IPS DF 6.9 (cell line): ENCODE data around the gene RPS14.

Experiments
- DNase-seq: peaks from one replicate; pipeline ENCODE4 v3.0.0-alpha.2; 2013; ENCODE audit warnings: low read depth, low spot score
- H3K27ac ChIP-seq: one replicate; pipeline ENCODE4 v1.5.1; 2013; ENCODE audit warnings: low read length, control low read depth
- H3K27me3 ChIP-seq: 2 replicates; pipeline ENCODE4 v1.6.1; 2013; ENCODE audit warnings: mild to moderate bottlenecking, low read length; ENCODE audit not compliant: control insufficient read depth, insufficient read depth
- H3K36me3 ChIP-seq: 2 replicates; pipeline ENCODE4 v1.6.1; 2013; ENCODE audit warnings: low read length; ENCODE audit not compliant: control insufficient read depth, insufficient read depth
- H3K4me1 ChIP-seq: 2 replicates; pipeline ENCODE4 v1.6.1; 2013; ENCODE audit warnings: low read length; ENCODE audit not compliant: control insufficient read depth, insufficient read depth
- H3K4me3 ChIP-seq: 2 replicates; pipeline ENCODE4 v1.5.1; 2013; ENCODE audit warnings: mild to moderate bottlenecking, low read length
- H3K9me3 ChIP-seq: 2 replicates; pipeline ENCODE4 v1.6.1; 2013; ENCODE audit warnings: low read length, inconsistent platforms; ENCODE audit not compliant: control insufficient read depth, insufficient read depth
- WGBS: extraction: QIAGEN DNeasy Blood & Tissue Kit; methylation state at CpG from one replicate; pipeline ENCODE4 v1.1.7; 2013; ENCODE audit warnings: mixed read lengths, missing lambda C conversion rate; ENCODE audit not compliant: insufficient read length, insufficient coverage; 5-methylcytosine and 5-hydroxymethylcytosine counted together

Gene RPS14

DNA sequence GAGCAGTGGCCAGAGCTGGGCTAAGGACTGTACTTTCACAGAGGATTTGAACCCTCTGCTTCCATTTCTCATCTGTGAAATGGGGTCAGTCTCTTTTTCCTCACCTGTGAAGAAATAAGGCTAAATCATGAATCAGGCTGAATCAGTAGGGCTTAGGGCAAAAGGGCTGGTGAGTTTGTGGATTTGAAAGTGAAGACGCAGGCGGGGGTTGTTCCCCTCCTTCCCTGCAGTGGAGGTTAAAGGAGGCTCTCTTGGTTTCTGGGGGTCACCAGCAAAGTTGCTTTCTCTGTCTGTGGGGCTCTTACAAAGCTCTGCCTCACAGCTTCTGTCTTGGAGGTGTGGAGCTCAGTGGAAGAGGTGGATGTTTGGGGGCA lies 40.7 kb upstream of the RPS14 start:
- no CpG with 5 or more reads among the region's 2 CpGs for WGBS
- Histone ChIP-seq H3K36me3 (no peaks in the 10 kb centered on the region), H3K27me3 (no peaks in the 10 kb centered on the region), H3K27ac (no peak overlapping the region), H3K9me3 (no peaks in the 10 kb centered on the region), H3K4me1 (peaks cover 10% of the 10 kb centered on the region; the same call in 1 of the 2 replicates), H3K4me3 (no peak overlapping the region)
- no peak for DNase-seq

DNA sequence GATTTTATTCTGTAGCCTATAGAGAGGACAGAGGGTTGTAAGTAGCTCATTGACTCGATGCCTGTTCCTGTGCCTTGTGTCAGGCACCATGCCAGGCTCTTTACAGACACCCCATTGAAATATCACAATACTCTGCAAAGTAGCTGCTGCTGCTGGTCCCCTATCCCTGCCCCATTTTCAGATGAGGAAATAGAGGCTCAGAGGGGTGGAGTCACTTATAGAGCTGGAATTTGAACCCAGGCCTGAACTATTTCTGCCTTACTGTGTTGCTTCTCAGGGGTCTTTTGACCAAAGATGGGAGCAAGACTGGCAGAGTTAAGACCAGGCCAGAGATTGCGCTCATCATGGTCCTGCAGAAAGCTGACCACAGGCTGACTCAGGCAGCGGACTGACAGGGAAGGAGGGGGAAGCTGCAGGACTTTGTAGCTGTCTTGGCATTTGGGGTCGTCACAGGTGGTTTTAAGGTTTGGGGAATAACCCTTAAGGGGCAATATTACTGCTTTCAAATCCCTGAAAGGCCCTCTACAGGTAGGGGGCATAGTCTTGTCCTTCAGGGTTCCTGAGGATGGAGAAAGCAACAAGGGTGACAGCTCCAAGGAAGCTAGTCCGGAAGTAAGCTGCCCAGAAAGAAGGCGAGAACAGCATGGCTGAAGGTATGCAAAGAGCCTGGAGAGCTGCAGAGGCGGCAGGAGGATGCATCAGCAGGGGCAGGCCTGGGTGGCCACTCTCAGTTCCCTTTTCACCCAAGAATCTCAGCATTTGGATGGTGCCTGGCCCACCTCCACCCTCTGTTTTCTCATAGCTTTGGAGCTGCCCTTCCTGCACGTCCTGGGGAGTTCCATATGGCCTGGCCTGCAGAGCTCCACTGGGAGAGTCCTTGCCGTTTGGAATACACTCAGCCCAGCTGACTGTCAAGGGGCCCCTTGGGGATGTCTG lies 40.1 kb upstream of the RPS14 start:
- no peaks in the 10 kb centered on the region for H3K36me3 ChIP-seq
- no peak overlapping the region for H3K4me3 ChIP-seq
- WGBS: no CpG with 5 or more reads among the region's 9 CpGs
- H3K4me1 ChIP-seq: peaks cover 10% of the 10 kb centered on the region; the same call in 1 of the 2 replicates
- no peak overlapping the region for H3K27ac ChIP-seq
- H3K9me3 ChIP-seq: no peaks in the 10 kb centered on the region
- no peak for DNase-seq
- no peaks in the 10 kb centered on the region for H3K27me3 ChIP-seq

DNA sequence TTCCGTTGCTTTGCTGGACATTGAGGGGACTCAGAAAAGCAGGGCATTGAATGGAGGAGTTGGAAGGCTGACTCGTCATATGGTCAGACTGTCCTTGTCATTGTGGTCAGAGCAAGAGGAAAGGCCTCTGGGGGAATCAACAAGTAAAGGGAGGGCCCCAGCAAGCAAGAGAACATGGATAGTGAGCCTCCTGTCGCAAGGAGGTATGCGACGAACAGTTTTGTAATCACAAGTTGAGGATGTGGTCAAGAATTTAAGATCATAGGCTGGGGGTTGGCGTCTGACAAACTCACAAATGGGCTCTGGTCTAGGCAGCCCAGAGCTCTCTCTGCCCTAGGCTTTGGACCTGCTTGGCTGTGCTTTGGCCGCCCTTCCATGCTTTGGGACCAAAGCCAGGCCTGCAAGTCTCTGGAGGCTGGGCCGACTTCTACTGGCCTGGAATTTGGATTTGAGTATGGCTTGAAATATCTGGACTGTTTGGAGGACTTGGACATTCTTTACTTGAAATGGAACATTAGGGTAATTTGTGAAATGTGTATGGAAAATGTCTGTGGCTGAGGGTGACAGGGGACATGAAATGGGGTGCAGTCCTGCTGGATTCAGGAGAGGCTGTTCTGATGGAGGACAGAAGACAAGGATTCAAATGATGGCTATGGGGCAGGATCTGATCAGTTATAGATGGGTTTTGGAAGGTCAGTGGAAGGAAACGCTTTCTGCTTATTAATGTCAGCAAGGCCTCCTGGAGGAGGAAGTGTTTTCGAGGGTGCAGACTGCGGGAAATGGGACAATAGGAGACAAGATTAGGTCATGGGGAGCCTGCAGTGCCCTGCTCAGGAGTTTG lies 39.2 kb upstream of the RPS14 start:
- Histone ChIP-seq H3K4me3 (no peak overlapping the region), H3K9me3 (no peaks in the 10 kb centered on the region), H3K27me3 (no peaks in the 10 kb centered on the region), H3K27ac (no peak overlapping the region), H3K36me3 (no peaks in the 10 kb centered on the region), H3K4me1 (peaks cover 10% of the 10 kb centered on the region; the same call in 1 of the 2 replicates)
- no CpG with 5 or more reads among the region's 11 CpGs for WGBS
- no peak for DNase-seq

DNA sequence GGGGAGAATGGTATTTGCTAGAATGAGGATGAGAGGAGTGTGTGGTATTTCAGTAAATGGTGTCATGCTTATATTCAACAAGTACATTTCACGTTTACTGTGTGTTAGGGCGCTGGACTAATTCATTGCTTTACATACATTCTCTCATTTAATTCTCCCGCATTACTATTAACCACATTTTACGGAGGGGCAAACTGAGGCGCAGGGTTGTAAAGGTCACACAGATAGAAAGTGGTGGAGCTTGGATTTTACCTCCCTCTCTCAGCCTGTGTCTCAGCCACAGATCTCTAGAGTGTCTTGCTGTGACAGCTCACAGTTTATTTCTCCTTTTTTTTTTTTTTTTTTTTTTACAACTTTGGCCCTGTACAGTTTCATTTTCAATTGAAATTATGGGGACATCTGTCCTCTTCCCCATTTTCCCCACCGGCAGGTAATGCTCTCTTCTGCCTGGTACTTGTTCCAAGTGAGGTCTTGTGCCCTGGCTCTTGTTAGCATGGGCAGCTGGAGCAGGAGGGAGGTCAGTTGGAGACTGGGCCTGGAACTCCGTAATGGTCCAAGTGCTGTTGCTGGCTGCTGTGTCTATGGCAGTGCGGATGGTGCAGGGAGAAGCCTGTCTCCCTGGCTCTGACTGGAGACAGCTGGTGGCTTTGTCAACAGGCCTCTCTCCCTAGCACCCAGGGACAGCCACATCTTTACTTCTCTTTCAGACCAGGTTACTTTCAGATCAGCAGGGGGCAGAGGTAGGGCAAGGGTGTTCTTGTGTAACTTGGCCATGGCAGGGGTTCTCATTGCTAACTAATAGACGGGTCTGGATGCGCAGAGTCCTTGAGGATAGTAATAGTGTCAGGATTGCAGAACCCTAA lies 37.9 kb upstream of the RPS14 start:
- Histone ChIP-seq H3K36me3 (no peaks in the 10 kb centered on the region), H3K27me3 (no peaks in the 10 kb centered on the region), H3K9me3 (no peaks in the 10 kb centered on the region), H3K4me1 (peaks cover 10% of the 10 kb centered on the region; the same call in 1 of the 2 replicates), H3K4me3 (peak overlapping the region; percentile 71; the same call in 1 of the 2 replicates), H3K27ac (no peak overlapping the region)
- DNase-seq: no peak
- no CpG with 5 or more reads among the region's 10 CpGs for WGBS

DNA sequence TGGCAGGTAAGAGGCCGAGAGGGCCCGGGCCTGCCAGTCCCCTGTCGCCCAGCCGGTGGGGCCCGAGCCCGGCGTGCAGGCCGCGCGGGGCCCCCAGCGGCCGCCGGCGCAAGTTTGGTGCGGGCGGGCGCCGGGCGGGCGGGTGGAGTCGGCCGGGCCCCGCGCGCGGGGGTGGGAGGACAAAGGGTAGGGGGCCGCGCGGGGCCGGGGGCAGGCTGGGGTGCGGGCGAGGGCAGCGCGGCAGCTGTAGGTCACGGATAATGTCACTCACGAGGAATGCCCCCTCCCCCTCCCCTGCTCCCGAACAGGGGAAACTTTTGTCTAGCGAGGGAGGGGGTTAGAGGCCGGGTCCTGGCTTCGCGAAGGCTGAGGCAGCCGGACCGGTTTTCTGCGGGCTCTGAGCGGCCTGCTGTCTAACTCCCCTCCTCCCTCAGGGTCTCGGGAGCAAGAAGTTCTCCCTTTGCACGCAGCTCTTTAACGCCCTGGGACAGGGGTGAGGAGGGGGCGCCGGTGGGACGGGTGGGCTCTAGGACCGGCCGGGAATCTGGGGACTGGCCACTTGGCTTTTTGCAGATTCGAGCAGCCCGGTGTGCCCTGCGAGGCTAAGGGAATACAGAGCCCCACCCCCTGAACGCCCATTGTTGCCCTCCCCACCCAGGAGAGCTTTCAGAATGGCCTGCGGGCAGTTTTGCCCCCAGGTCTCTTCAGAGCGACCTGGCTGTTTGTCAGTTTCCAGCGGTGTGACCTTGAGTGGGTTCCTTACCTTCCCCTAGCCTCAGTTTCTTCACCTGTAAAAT lies 37.1 kb upstream of the RPS14 start:
- WGBS: no CpG with 5 or more reads among the region's 60 CpGs
- Histone ChIP-seq H3K4me1 (peaks cover 10% of the 10 kb centered on the region; the same call in 1 of the 2 replicates), H3K36me3 (no peaks in the 10 kb centered on the region), H3K4me3 (peak overlapping the region; percentile 71), H3K27me3 (no peaks in the 10 kb centered on the region), H3K9me3 (no peaks in the 10 kb centered on the region), H3K27ac (no peak overlapping the region)
- DNase-seq: no peak

DNA sequence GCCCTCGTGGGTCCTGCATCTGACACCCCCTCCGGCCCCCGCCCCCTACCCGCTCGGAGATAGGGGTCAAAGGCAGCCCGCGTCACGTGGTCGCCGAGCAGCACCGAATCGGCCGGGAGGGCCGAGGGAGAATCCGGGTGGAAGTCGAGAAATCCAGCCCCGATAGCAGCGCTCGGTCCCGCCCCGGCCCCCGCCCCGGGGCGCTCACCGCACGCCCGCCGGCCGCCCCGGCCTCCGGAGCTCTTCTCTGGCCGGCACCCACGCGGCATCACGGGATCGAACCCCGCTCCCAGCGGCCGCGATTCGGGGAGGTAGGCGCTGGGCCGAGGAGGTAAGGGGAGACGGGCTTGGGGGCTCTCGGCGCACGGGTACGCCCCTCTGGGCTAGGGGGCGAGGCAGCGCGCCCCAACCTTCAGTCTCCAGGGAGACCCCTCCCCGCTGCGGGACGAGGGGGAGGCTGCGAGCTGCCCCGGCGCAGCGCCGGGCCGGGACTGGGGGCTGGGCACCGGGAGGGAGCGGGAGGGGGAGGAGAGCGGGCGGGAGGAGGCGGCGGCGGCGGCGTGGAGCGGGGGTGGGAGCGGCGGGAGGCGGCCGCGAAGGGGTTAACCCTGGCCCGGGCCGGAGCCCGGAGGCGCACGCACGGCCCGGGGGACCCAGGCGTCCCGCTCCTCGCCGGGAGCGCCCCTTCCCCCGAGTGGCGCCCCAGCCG lies 36.3 kb upstream of the RPS14 start:
- WGBS: no CpG with 5 or more reads among the region's 90 CpGs
- peak overlapping the region; percentile 71 for H3K4me3 ChIP-seq
- peaks cover 9% of the 10 kb centered on the region; the same call in 1 of the 2 replicates for H3K4me1 ChIP-seq
- no peak overlapping the region for H3K27ac ChIP-seq
- no peak for DNase-seq
- no peaks in the 10 kb centered on the region for H3K27me3 ChIP-seq
- no peaks in the 10 kb centered on the region for H3K36me3 ChIP-seq
- no peaks in the 10 kb centered on the region for H3K9me3 ChIP-seq

DNA sequence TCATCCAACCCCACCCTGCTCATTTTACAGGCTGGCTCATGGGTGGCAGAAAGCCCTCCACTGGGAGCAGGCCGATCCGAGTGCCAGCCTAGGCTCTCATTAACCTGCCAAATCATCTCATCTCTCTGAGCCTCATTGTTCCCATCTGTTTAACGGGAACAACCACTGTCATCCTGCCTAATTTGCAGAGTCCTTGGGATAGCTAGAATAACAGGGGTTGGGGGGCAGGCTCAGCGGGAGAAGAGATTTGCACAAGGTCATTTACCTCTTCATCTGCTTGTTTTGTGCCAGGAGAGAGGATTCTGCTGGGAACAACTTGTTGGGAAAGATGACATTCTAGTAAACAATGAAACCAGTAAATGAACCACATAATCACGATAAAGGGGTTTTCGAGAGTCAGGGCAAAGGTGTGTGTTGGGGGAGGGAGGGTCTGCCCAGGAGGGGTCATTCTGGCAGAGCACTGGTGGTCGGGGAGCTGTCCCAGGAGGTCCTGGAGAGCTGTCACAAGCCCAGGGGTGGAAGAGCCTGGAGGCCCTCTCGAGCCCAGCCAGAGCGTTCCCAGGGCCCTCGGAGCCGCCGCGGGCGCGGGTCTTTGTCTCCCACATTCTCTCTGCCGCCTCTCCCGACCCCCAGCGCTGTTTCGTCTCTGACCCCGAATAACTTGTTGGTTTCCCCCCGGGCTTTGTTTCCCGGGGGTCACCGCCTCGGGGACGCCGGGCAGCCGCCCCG lies 35.6 kb upstream of the RPS14 start:
- DNase-seq: no peak
- Histone ChIP-seq H3K9me3 (no peaks in the 10 kb centered on the region), H3K27me3 (no peaks in the 10 kb centered on the region), H3K4me3 (peak overlapping the region; percentile 71; the same call in 1 of the 2 replicates), H3K27ac (no peak overlapping the region), H3K36me3 (no peaks in the 10 kb centered on the region), H3K4me1 (peaks cover 8% of the 10 kb centered on the region; the same call in 1 of the 2 replicates)
- no CpG with 5 or more reads among the region's 28 CpGs for WGBS

DNA sequence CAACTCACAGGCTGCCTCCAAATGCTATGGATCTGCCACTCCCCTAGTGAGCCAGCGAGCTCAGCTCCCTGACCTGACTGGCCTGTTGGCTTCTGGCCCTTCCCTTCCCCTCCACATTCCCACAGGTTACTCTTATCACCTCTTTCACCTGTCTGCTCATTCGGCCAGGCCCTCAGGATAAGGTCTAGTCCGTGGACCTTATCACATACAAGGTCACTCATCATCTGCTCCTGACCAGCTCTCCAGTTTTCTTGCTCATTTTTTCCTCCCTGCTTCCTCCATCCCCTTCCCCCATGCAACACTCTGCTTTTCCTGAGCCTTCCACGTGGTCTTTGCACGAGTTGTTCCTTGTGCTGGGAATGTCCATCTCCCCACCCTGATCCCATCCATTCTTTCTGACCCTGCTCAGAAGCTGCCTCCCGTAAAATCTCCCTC lies 32.5 kb upstream of the RPS14 start:
- H3K36me3 ChIP-seq: no peaks in the 10 kb centered on the region
- H3K4me3 ChIP-seq: no peak overlapping the region
- H3K27me3 ChIP-seq: no peaks in the 10 kb centered on the region
- peaks cover 4% of the 10 kb centered on the region; the same call in 1 of the 2 replicates for H3K4me1 ChIP-seq
- no CpG with 5 or more reads among the region's 6 CpGs for WGBS
- H3K9me3 ChIP-seq: no peaks in the 10 kb centered on the region
- DNase-seq: no peak
- no peak overlapping the region for H3K27ac ChIP-seq

DNA sequence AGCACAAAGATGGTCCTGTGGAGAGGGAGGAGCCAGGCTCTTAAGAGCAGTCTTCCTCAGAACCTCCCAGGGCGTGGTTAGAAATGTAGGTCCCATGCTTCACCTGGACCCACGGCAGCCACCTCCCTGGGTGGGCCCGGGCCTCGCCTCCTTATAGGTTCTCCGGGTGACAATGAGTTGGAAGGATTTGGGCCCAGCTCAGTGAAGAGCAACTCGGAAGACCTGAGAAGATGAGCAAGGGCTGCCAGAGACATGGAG lies 32.1 kb upstream of the RPS14 start:
- no CpG with 5 or more reads among the region's 6 CpGs for WGBS
- no peak overlapping the region for H3K4me3 ChIP-seq

More for the DNA sequence above, 32.1 kb upstream of the RPS14 start:
- DNase-seq: no peak
- Histone ChIP-seq H3K27me3 (no peaks in the 10 kb centered on the region), H3K4me1 (peaks cover 4% of the 10 kb centered on the region; the same call in 1 of the 2 replicates), H3K9me3 (no peaks in the 10 kb centered on the region), H3K36me3 (no peaks in the 10 kb centered on the region), H3K27ac (no peak overlapping the region)
